K562 (cell line): Measurements from ENCODE around the gene SHANK1. TPM values are rescaled to one million over a fixed set of nuclear protein-coding genes. Genes with fewer than 3 reads are reported as not detected.

ENCODE experiments used
- MEIS2 ChIP-seq: fragments of 450-650 bp; IDR thresholded peaks from 2 replicates; pipeline ENCODE4 v1.6.1; 2014; ENCODE audit warnings: mild to moderate bottlenecking; ENCODE audit not compliant: partially characterized antibody
- PBX2 ChIP-seq, 2 experiments: IDR thresholded peaks in 1 of 2; conservative IDR thresholded peaks in 1 of 2; 2 replicates each; pipeline ENCODE4 v1.6.1; 2016; ENCODE audit warnings: low read depth in 2 of 2, mild to moderate bottlenecking in 1 of 2, missing compliant biosample characterization in 1 of 2, missing genetic modification characterization in 1 of 2, moderate library complexity in 1 of 2
- PKNOX1 ChIP-seq: fragments of 450-650 bp; IDR thresholded peaks from 2 replicates; pipeline ENCODE4 v1.6.1; 2016
- ZNF347 ChIP-seq: fragments of 450-650 bp; formaldehyde crosslinking; IDR thresholded peaks from 2 replicates; pipeline ENCODE4 v1.4.0; 2020; ENCODE audit warnings: low read depth, mild to moderate bottlenecking, moderate library complexity
- ZNF592 ChIP-seq: fragments of 450-650 bp; IDR thresholded peaks from 2 replicates; pipeline ENCODE4 v1.6.1; 2017; ENCODE audit warnings: antibody characterized with exemption, mild to moderate bottlenecking
- ZNF77 ChIP-seq: fragments of 250-450 bp; sonication (Bioruptor Pico); IDR thresholded peaks from 2 replicates; pipeline ENCODE4 v1.5.0; 2020
- polyA plus RNA-seq, 8 experiments: library from polyadenylated mRNA; depleted of rRNA in 4 of 8; stranded (reverse) in 5 of 8; unstranded in 3 of 8; fragments of >200 nt; fragmentation: Nextera tagmentation in 2 of 8; fragmentation: Illumina TruSeq in 1 of 8; extraction: Ambion mirVana in 2 of 8; extraction: Trizol in 1 of 8; gene quantifications; 2 replicates each; pipeline versions ENCODE4 v1.2.1 to v1.2.3, GENCODE V29; 2011 to 2014; ENCODE audit warnings: inconsistent platforms in 1 of 8, missing spikeins in 1 of 8
- total RNA-seq, 7 experiments: library from RNA; depleted of rRNA in 6 of 7; stranded (reverse); fragments of >200 nt in 6 of 7; fragmentation: Illumina TruSeq in 2 of 7; extraction: Trizol in 2 of 7; gene quantifications; 2 replicates each; pipeline versions ENCODE4 v1.2.1 to v1.2.3, GENCODE V29; 2011 to 2021; ENCODE audit warnings: low replicate concordance in 1 of 7

The SHANK1 gene
- total and polyA plus RNA-seq, 9 of the 15 experiments (the other 6 are each of a cell fraction or from before 2014, with no cell fraction given) = 0.33 to 1.3 (median 0.55) TPM; not detected in 2

- TF ChIP-seq PKNOX1 (peak; percentile 90), PBX2 (CRISPR knock-in tag; IDR thresholded peaks at IDR 0.05; ENCODE audit: low read depth) (no peak), PBX2 (tag; conservative IDR thresholded peaks at IDR 0.05; ENCODE audit: low read depth) (peak; percentile 18; the same call in 1 of the 2 replicates), ZNF77 (CRISPR knock-in tag) (no peak), MEIS2 (peak; percentile 38), ZNF592 (peak; percentile 64; the same call in 1 of the 2 replicates), ZNF347 (CRISPR knock-in tag) (no peak)
Observed at GRCh38 chr19:50739132-50739913, 19.7 kb upstream of the SHANK1 start (continued).
